Liver (tissue), 9 donors: ENCODE results near the gene PON1. TPM values are rescaled to one million over a fixed set of nuclear protein-coding genes. Genes with fewer than 3 reads are reported as not detected.
A peak's percentile ranks its signal among the peaks of the same experiment; 100 is the strongest.

Experiments
- DNase-seq: peaks from one replicate; pipeline ENCODE4 v3.0.0-alpha.2; 2017; ENCODE audit warnings: low spot score
- H3K27ac ChIP-seq, 2 donors: one replicate each; pipeline ENCODE4 v1.7.0; 2013; ENCODE audit warnings: inconsistent platforms in 2 of 2, low read length in 2 of 2, control low read depth in 1 of 2, low read depth in 1 of 2, mild to moderate bottlenecking in 1 of 2
- H3K27me3 ChIP-seq, 4 donors: one replicate each; pipeline versions ENCODE4 v1.6.1 to v1.7.0; 2013; ENCODE audit warnings: low read length in 3 of 4, inconsistent platforms in 1 of 4, mild to moderate bottlenecking in 1 of 4, moderate library complexity in 1 of 4; ENCODE audit not compliant: control insufficient read depth in 4 of 4, insufficient read depth in 4 of 4
- H3K36me3 ChIP-seq, 4 donors: one replicate each; pipeline versions ENCODE4 v1.6.1 to v1.7.0; 2013; ENCODE audit warnings: low read length in 3 of 4, mild to moderate bottlenecking in 3 of 4, low read depth in 1 of 4, moderate library complexity in 1 of 4; ENCODE audit not compliant: control insufficient read depth in 4 of 4, insufficient read depth in 3 of 4
- H3K4me1 ChIP-seq, 4 donors: one replicate each; pipeline versions ENCODE4 v1.6.1 to v1.7.0; 2013; ENCODE audit warnings: low read length in 3 of 4, mild to moderate bottlenecking in 3 of 4, moderate library complexity in 1 of 4; ENCODE audit not compliant: control insufficient read depth in 4 of 4, insufficient read depth in 4 of 4
- H3K4me3 ChIP-seq, 3 donors: one replicate each; pipeline versions ENCODE4 v1.6.1 to v1.7.0; 2013; ENCODE audit warnings: low read length in 3 of 3, control low read depth in 1 of 3, low read depth in 1 of 3, mild to moderate bottlenecking in 1 of 3
- H3K9ac ChIP-seq, 2 donors: one replicate each; pipeline ENCODE4 v1.7.0; 2013; ENCODE audit warnings: low read length in 2 of 2, mild to moderate bottlenecking in 2 of 2, moderate library complexity in 2 of 2, control low read depth in 1 of 2, low read depth in 1 of 2
- H3K9me3 ChIP-seq, 4 donors: one replicate each; pipeline versions ENCODE4 v1.6.1 to v1.7.0; 2013; ENCODE audit warnings: low read length in 3 of 4; ENCODE audit not compliant: control insufficient read depth in 4 of 4
- ATF3 ChIP-seq: IDR thresholded peaks from 2 replicates; pipeline ENCODE4 v1.6.1; 2016; ENCODE audit warnings: antibody characterized with exemption
- EGR1 ChIP-seq, 2 donors: IDR thresholded peaks; 2 replicates each; pipeline ENCODE4 v1.6.1; 2016 to 2018; ENCODE audit warnings: antibody characterized with exemption in 2 of 2, low read depth in 2 of 2
- FOXA1 ChIP-seq: IDR thresholded peaks from 2 replicates; pipeline ENCODE4 v1.6.1; 2016; ENCODE audit warnings: antibody characterized with exemption
- FOXA2 ChIP-seq: IDR thresholded peaks from 2 replicates; pipeline ENCODE4 v1.6.1; 2016; ENCODE audit warnings: antibody characterized with exemption
- GABPA ChIP-seq, 2 donors: IDR thresholded peaks in 1 of 2; conservative IDR thresholded peaks in 1 of 2; 2 replicates each; pipeline ENCODE4 v1.6.1; 2016; ENCODE audit warnings: antibody characterized with exemption in 2 of 2, mild to moderate bottlenecking in 1 of 2, moderate library complexity in 1 of 2
- HNF4A ChIP-seq, 2 donors: conservative IDR thresholded peaks; 2 replicates each; pipeline ENCODE4 v1.6.1; 2016; ENCODE audit warnings: antibody characterized with exemption in 2 of 2, mild to moderate bottlenecking in 2 of 2
- JUND ChIP-seq, 2 donors: IDR thresholded peaks; 2 replicates each; pipeline ENCODE4 v1.6.1; 2016; ENCODE audit warnings: antibody characterized with exemption in 2 of 2
- MAX ChIP-seq: IDR thresholded peaks from 2 replicates; pipeline ENCODE4 v1.6.1; 2016; ENCODE audit warnings: antibody characterized with exemption
- NR2F2 ChIP-seq: IDR thresholded peaks from 2 replicates; pipeline ENCODE4 v1.6.1; 2016; ENCODE audit warnings: antibody characterized with exemption
- RAD21 ChIP-seq, 2 donors: IDR thresholded peaks; 2 replicates each; pipeline ENCODE4 v1.6.1; 2016; ENCODE audit warnings: antibody characterized with exemption in 2 of 2, mild to moderate bottlenecking in 2 of 2
- TAF1 ChIP-seq: conservative IDR thresholded peaks from 2 replicates; pipeline ENCODE4 v1.6.1; 2016; ENCODE audit warnings: antibody characterized with exemption, mild to moderate bottlenecking
- YY1 ChIP-seq: IDR thresholded peaks from 2 replicates; pipeline ENCODE4 v1.6.1; 2016; ENCODE audit warnings: antibody characterized with exemption, mild to moderate bottlenecking
- WGBS: extraction: QIAGEN DNeasy Blood & Tissue Kit; methylation state at CpG from one replicate; pipeline ENCODE4 v1.1.7; 2013; 5-methylcytosine and 5-hydroxymethylcytosine counted together
- polyA plus RNA-seq, 2 donors: library from polyadenylated mRNA; stranded (reverse) in 1 of 2; unstranded in 1 of 2; fragments of 200-250 nt in 1 of 2; fragments of >200 nt in 1 of 2; fragmentation: Nextera tagmentation in 1 of 2; extraction: Ambion mirVana in 1 of 2; gene quantifications; one replicate each; pipeline versions ENCODE4 v1.2.1 to v1.2.3, GENCODE V29; 2013 to 2015
- total RNA-seq, 2 donors: library from RNA; depleted of rRNA; stranded (reverse); fragments of >200 nt; gene quantifications; one replicate each; pipeline ENCODE4 v1.2.3, GENCODE V29; 2014
- TF ChIP-seq, protein P1 (sequence below): fragments of 150-350 bp; IDR thresholded peaks from 2 replicates; pipeline ENCODE4 v1.5.1; 2017; ENCODE audit warnings: improper control_type of control experiment, low read depth, low read length; ENCODE audit not compliant: missing input control
- donor health status: healthy.
- donor health status: healthy.
- donor health status: healthy.
- donor health status: healthy.
- donor health status: healthy.

PON1 gene
- total and polyA plus RNA-seq, 4 donors, result 54.8 to 1,101 (median 207) TPM

GRCh38 chr7:95316588-95316987, 7.7 kb downstream of the PON1 start:
- WGBS, result 62% methylated on average over 2 of the region's 2 CpGs
- peaks cover 1 to 24% (median 8%) of the 10 kb centered on the region in 4 donors for H3K36me3 ChIP-seq
- no peak overlapping the region for H3K27ac ChIP-seq

GRCh38 chr7:95312561-95312960, 11.8 kb downstream of the PON1 start:
- Histone ChIP-seq H3K27me3 (no peaks in the 10 kb centered on the region), H3K36me3 (peaks cover 4 to 55% (median 13%) of the 10 kb centered on the region in 4 donors), H3K4me3 (no peak overlapping the region), H3K27ac (no peak overlapping the region), H3K9me3 (no peaks in the 10 kb centered on the region), H3K9ac (no peak overlapping the region), H3K4me1 (peaks cover 0 to 17% (median 9%) of the 10 kb centered on the region in 4 donors)
- 96% methylated on average over 4 of the region's 4 CpGs for WGBS
- DNase-seq, result no peak
- TF ChIP-seq FOXA1 (no peak), EGR1 (IDR thresholded peaks at IDR 0.05; ENCODE audit: low read depth in 2 of 2) (no peak), RAD21 (IDR thresholded peaks at IDR 0.05) (no peak), TAF1 (no peak), JUND (IDR thresholded peaks at IDR 0.05) (no peak), HNF4A (conservative IDR thresholded peaks at IDR 0.05) (no peak), YY1 (no peak)

More at GRCh38 chr7:95316588-95316987, 7.7 kb downstream of the PON1 start:
- no peak overlapping the region for H3K9ac ChIP-seq
- no peaks in the 10 kb centered on the region for H3K27me3 ChIP-seq
- TF ChIP-seq YY1 (no peak), RAD21 (IDR thresholded peaks at IDR 0.05) (no peak), MAX (no peak), FOXA2 (no peak), TAF1 (no peak), ATF3 (no peak), NR2F2 (no peak), GABPA (IDR thresholded peaks at IDR 0.05 in 1 of 2, conservative IDR thresholded peaks at IDR 0.05 in 1 of 2) (no peak)
- H3K4me3 ChIP-seq, result no peak overlapping the region
- peaks cover 2 to 46% (median 38%) of the 10 kb centered on the region in 4 donors for H3K4me1 ChIP-seq
- DNase-seq, result no peak
- H3K9me3 ChIP-seq, result no peaks in the 10 kb centered on the region

DNA sequence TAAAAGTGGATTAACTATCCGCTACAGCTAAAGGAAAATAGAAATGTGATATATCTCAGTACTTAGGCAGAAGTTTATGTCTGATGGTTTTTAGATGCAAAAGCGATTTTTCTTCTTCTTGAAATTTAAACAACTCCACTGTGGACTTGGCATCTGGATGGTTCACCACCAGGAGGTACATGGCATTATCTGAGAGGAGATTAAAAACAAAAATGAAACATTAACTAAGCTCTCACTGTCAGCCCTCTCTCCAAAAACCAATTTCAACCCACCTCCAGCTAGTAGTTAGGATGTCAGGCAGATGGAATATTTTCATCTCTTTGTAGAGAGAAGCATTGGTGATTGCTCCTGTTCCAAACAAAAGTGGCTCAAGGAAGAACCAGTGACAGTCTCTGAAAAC, 12.9 kb downstream of the PON1 start:
- H3K27ac ChIP-seq, result no peak overlapping the region
- H3K9ac ChIP-seq, result no peak overlapping the region
- H3K4me1 ChIP-seq, result peaks cover 0 to 13% (median 1%) of the 10 kb centered on the region in 4 donors
- TF ChIP-seq RAD21 (IDR thresholded peaks at IDR 0.05) (peak; percentile 41 to 53), ATF3 (no peak)
- TF ChIP-seq, protein P1, sequence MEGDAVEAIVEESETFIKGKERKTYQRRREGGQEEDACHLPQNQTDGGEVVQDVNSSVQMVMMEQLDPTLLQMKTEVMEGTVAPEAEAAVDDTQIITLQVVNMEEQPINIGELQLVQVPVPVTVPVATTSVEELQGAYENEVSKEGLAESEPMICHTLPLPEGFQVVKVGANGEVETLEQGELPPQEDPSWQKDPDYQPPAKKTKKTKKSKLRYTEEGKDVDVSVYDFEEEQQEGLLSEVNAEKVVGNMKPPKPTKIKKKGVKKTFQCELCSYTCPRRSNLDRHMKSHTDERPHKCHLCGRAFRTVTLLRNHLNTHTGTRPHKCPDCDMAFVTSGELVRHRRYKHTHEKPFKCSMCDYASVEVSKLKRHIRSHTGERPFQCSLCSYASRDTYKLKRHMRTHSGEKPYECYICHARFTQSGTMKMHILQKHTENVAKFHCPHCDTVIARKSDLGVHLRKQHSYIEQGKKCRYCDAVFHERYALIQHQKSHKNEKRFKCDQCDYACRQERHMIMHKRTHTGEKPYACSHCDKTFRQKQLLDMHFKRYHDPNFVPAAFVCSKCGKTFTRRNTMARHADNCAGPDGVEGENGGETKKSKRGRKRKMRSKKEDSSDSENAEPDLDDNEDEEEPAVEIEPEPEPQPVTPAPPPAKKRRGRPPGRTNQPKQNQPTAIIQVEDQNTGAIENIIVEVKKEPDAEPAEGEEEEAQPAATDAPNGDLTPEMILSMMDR, result peak; percentile 9
- no peaks in the 10 kb centered on the region for H3K27me3 ChIP-seq
- 87% methylated on average over 2 of the region's 2 CpGs for WGBS
- no peaks in the 10 kb centered on the region for H3K9me3 ChIP-seq
- no peak for DNase-seq
- H3K36me3 ChIP-seq, result peaks cover 5 to 58% (median 16%) of the 10 kb centered on the region in 4 donors
- no peak overlapping the region for H3K4me3 ChIP-seq
